IMR-90 (cell line): ENCODE results near the gene MAML3. TPM values are rescaled to one million over a fixed set of nuclear protein-coding genes. Genes with fewer than 3 reads are reported as not detected.

Source experiments
- ATAC-seq: fragments of 200-7000 bp; cut with Tn5 transposase; 2 replicates; pipeline ENCODE4 v1.9.1; 2020; ENCODE audit warnings: low read depth, mild to moderate bottlenecking, moderate library complexity
- BruUV-seq: library from RNA; stranded (reverse); fragments of 400-500 nt; replicated peaks from 2 replicates; lab custom pipeline; 2021; lab: Mats Ljungman, UMichigan
- CTCF ChIA-PET: fragments of 300-600 bp; formaldehyde crosslinking; extraction: SDS; loops from one replicate; lab custom pipeline; 2021; ENCODE audit warnings: antibody characterized with exemption; lab: Yijun Ruan, JAX
- POLR2A ChIA-PET: fragments of 300-600 bp; sonication (Branson Sonifier 250); formaldehyde crosslinking; loops from one replicate; lab custom pipeline; 2022; ENCODE audit warnings: antibody characterized with exemption; ENCODE audit not compliant: unreplicated experiment; lab: Charles Lee
- DNase-seq: peaks from one replicate; pipeline ENCODE4 v3.0.0; 2013
- H2AFZ ChIP-seq: replicated peaks from 2 replicates; pipeline ENCODE3; 2013; ENCODE audit warnings: low read length, mild to moderate bottlenecking; ENCODE audit not compliant: poor library complexity
- H2AK5ac ChIP-seq: 2 replicates; pipeline ENCODE4 v1.6.1; 2013; ENCODE audit warnings: low read depth, low read length, inconsistent platforms
- H2AK9ac ChIP-seq: replicated peaks from 2 replicates; pipeline ENCODE3; 2013; ENCODE audit warnings: mild to moderate bottlenecking, low read depth, low read length, moderate library complexity; ENCODE audit not compliant: poor library complexity
- H2BK120ac ChIP-seq: 2 replicates; pipeline ENCODE4 v1.6.1; 2013; ENCODE audit warnings: low read depth, low read length, inconsistent platforms
- H2BK15ac ChIP-seq: 3 replicates; pipeline ENCODE4 v1.6.1; 2013; ENCODE audit warnings: low read depth, low read length, inconsistent platforms
- H2BK20ac ChIP-seq: 2 replicates; pipeline ENCODE4 v1.6.1; 2013; ENCODE audit warnings: low read depth, mild to moderate bottlenecking, inconsistent platforms, low read length, moderate library complexity
- H2BK5ac ChIP-seq: 2 replicates; pipeline ENCODE4 v1.6.1; 2013; ENCODE audit warnings: mild to moderate bottlenecking, low read depth, low read length, inconsistent platforms; ENCODE audit not compliant: poor library complexity, severe bottlenecking
- H3K14ac ChIP-seq: replicated peaks from 2 replicates; pipeline ENCODE4 v1.6.1; 2013; ENCODE audit warnings: low read depth, low read length, inconsistent platforms
- H3K18ac ChIP-seq: 2 replicates; pipeline ENCODE4 v1.6.1; 2013; ENCODE audit warnings: low read depth, low read length, control low read depth
- H3K23ac ChIP-seq: 2 replicates; pipeline ENCODE4 v1.6.1; 2013; ENCODE audit warnings: low read depth, low read length, inconsistent platforms
- H3K27ac ChIP-seq: 2 replicates; pipeline ENCODE4 v1.5.1; 2013; ENCODE audit warnings: mild to moderate bottlenecking, control low read depth, low read length; ENCODE audit not compliant: insufficient read depth
- H3K27me3 ChIP-seq: 2 replicates; pipeline ENCODE4 v1.6.1; 2013; ENCODE audit warnings: low read length; ENCODE audit not compliant: control insufficient read depth, insufficient read depth
- H3K36me3 ChIP-seq: 2 replicates; pipeline ENCODE4 v1.6.1; 2013; ENCODE audit warnings: low read length, mixed read lengths; ENCODE audit not compliant: control insufficient read depth, insufficient read depth
- H3K4ac ChIP-seq: 2 replicates; pipeline ENCODE4 v1.6.1; 2013; ENCODE audit warnings: low read depth, low read length, inconsistent platforms
- H3K4me1 ChIP-seq: 2 replicates; pipeline ENCODE4 v1.6.1; 2013; ENCODE audit warnings: low read length, mixed read lengths; ENCODE audit not compliant: control insufficient read depth, insufficient read depth
- H3K4me2 ChIP-seq: 2 replicates; pipeline ENCODE4 v1.6.1; 2013; ENCODE audit warnings: low read depth, mild to moderate bottlenecking, control low read depth, low read length, moderate library complexity
- H3K4me3 ChIP-seq: 2 replicates; pipeline ENCODE4 v1.5.1; 2013; ENCODE audit warnings: low read depth, mild to moderate bottlenecking, control low read depth, low read length, moderate library complexity; ENCODE audit not compliant: insufficient read depth
- H3K56ac ChIP-seq: 2 replicates; pipeline ENCODE4 v1.6.1; 2013; ENCODE audit warnings: low read length, inconsistent platforms; ENCODE audit not compliant: insufficient read depth; ENCODE audit errors: extremely low read depth
- H3K79me1 ChIP-seq, 2 experiments: 2 replicates each; pipeline ENCODE4 v1.6.1; 2013; ENCODE audit warnings: low read length in 2 of 2, inconsistent platforms in 1 of 2, low read depth in 1 of 2
- H3K9ac ChIP-seq: 2 replicates; pipeline ENCODE4 v1.6.1; 2013; ENCODE audit warnings: low read depth, low read length, control low read depth
- H3K9me1 ChIP-seq: 2 replicates; pipeline ENCODE4 v1.6.1; 2013; ENCODE audit warnings: low read length, inconsistent platforms; ENCODE audit not compliant: insufficient read depth
- H3K9me3 ChIP-seq: 2 replicates; pipeline ENCODE4 v1.6.1; 2013; ENCODE audit warnings: low read length; ENCODE audit not compliant: control insufficient read depth, insufficient read depth
- H4K20me1 ChIP-seq: 2 replicates; pipeline ENCODE4 v1.6.1; 2013; ENCODE audit warnings: low read length, inconsistent platforms; ENCODE audit not compliant: insufficient read depth
- H4K5ac ChIP-seq: 2 replicates; pipeline ENCODE4 v1.6.1; 2013; ENCODE audit warnings: mild to moderate bottlenecking, low read depth, low read length, control low read depth
- H4K8ac ChIP-seq, 2 experiments: 2 replicates each; pipeline ENCODE4 v1.6.1; 2013; ENCODE audit warnings: low read depth in 2 of 2, low read length in 2 of 2, control low read depth in 1 of 2, inconsistent platforms in 1 of 2
- H4K91ac ChIP-seq: 2 replicates; pipeline ENCODE4 v1.6.1; 2013; ENCODE audit warnings: low read depth, low read length, inconsistent platforms; ENCODE audit not compliant: insufficient read depth
- BHLHE40 ChIP-seq: fragments of 150-350 bp; IDR thresholded peaks from 2 replicates; pipeline ENCODE4 v1.6.1; 2016; ENCODE audit warnings: mild to moderate bottlenecking, low read depth, low read length
- CEBPB ChIP-seq: IDR thresholded peaks from 2 replicates; pipeline ENCODE4 v1.6.1; 2012; ENCODE audit warnings: low read depth, low read length, improper control_type of control experiment
- CHD1 ChIP-seq: IDR thresholded peaks from 2 replicates; pipeline ENCODE4 v1.6.1; 2012; ENCODE audit warnings: low read depth, low read length, improper control_type of control experiment
- CTCF ChIP-seq: conservative IDR thresholded peaks from 2 replicates; pipeline ENCODE4 v1.5.1; 2012; ENCODE audit warnings: mild to moderate bottlenecking, low read depth, low read length, improper control_type of control experiment
- FOS ChIP-seq: fragments of 150-350 bp; IDR thresholded peaks from 2 replicates; pipeline ENCODE4 v1.6.1; 2016; ENCODE audit warnings: low read depth, low read length
- MAZ ChIP-seq: IDR thresholded peaks from 2 replicates; pipeline ENCODE4 v1.6.1; 2012; ENCODE audit warnings: low read depth, mild to moderate bottlenecking, low read length, improper control_type of control experiment, moderate library complexity, borderline replicate concordance
- MXI1 ChIP-seq: IDR thresholded peaks from 2 replicates; pipeline ENCODE4 v1.6.1; 2012; ENCODE audit warnings: low read depth, mild to moderate bottlenecking, low read length, moderate library complexity, borderline replicate concordance
- NFE2L2 ChIP-seq: fragments of 150-350 bp; IDR thresholded peaks from 2 replicates; pipeline ENCODE4 v1.6.1; 2016; ENCODE audit warnings: low read depth, mild to moderate bottlenecking, low read length
- POLR2A ChIP-seq: IDR thresholded peaks from 2 replicates; pipeline ENCODE4 v1.6.1; 2012; ENCODE audit warnings: mild to moderate bottlenecking, low read depth, low read length
- RAD21 ChIP-seq: IDR thresholded peaks from 2 replicates; pipeline ENCODE4 v1.6.1; 2012; ENCODE audit warnings: low read length, improper control_type of control experiment
- RCOR1 ChIP-seq: IDR thresholded peaks from 2 replicates; pipeline ENCODE4 v1.6.1; 2012; ENCODE audit warnings: mild to moderate bottlenecking, low read length, improper control_type of control experiment; ENCODE audit not compliant: insufficient replicate concordance
- RFX5 ChIP-seq: IDR thresholded peaks from 2 replicates; pipeline ENCODE4 v1.8.0; 2012; ENCODE audit warnings: low read depth, mild to moderate bottlenecking, low read length, moderate library complexity
- SMC3 ChIP-seq: fragments of 150-350 bp; IDR thresholded peaks from 2 replicates; pipeline ENCODE4 v1.6.1; 2016; ENCODE audit warnings: low read depth, mild to moderate bottlenecking, antibody characterized with exemption, low read length, moderate library complexity
- WGBS, 2 experiments: methylation state at CpG; one replicate each; pipeline versions ENCODE4 v1.1.5 to v1.1.7; 2013; ENCODE audit warnings: missing lambda C conversion rate in 2 of 2; ENCODE audit not compliant: insufficient read length in 1 of 2; ENCODE audit errors: extremely low coverage in 2 of 2; 5-methylcytosine and 5-hydroxymethylcytosine counted together
- dilution Hi-C: fragments of 300-500 bp; cut with HindIII; formaldehyde crosslinking; loops from one replicate; pipeline ENCODE4 v1.14.3; 2018; ENCODE audit warnings: low sequenced_read_pairs; ENCODE audit not compliant: unreplicated experiment
- in situ Hi-C: fragments of 300-500 bp; cut with MboI; formaldehyde crosslinking; loops from 3 replicates; pipeline ENCODE4 v1.14.3; 2019; ENCODE audit warnings: low sequenced_read_pairs, inconsistent platforms, mixed read lengths
- intact Hi-C: fragments of 100-400 bp; cut with micrococcal nuclease; formaldehyde crosslinking; loops from 2 replicates; pipeline ENCODE4 v1.10.0; 2022
- polyA plus RNA-seq, 3 experiments: library from polyadenylated mRNA; depleted of rRNA; stranded (reverse); fragments of >200 nt; gene quantifications; 2 replicates each; pipeline ENCODE4 v1.2.3, GENCODE V29; 2012; ENCODE audit warnings: low replicate concordance in 1 of 3
- total RNA-seq: library from RNA; depleted of rRNA; stranded (reverse); fragments of >200 nt; gene quantifications from 2 replicates; pipeline ENCODE4 v1.2.3, GENCODE V29; 2012
- TF ChIP-seq, protein P1 (sequence below): fragments of 150-350 bp; IDR thresholded peaks from 2 replicates; pipeline ENCODE4 v1.6.1; 2017; ENCODE audit warnings: mild to moderate bottlenecking, antibody characterized with exemption, low read length, low read depth
- TF ChIP-seq, protein P2 (sequence below): fragments of 150-350 bp; IDR thresholded peaks from 2 replicates; pipeline ENCODE4 v1.6.1; 2016; ENCODE audit warnings: low read depth, mild to moderate bottlenecking, low read length, moderate library complexity, borderline replicate concordance

MAML3 gene
- total and polyA plus RNA-seq, 2 of the 4 experiments (the other 2 are of a cell fraction): 0.90 to 1.7 TPM

- no peak overlapping the region for H3K18ac ChIP-seq
- 0 out of 3 replicates have a peak overlapping the region, but pooled peaks have one; percentile 27 for H2BK15ac ChIP-seq
- peaks cover 0 to 35% of the 10 kb centered on the region in 2 experiments; a peak in 3 of 4 replicates for H3K79me1 ChIP-seq
- H4K20me1 ChIP-seq: no peaks in the 10 kb centered on the region
- peak overlapping the region; percentile 25; the same call in 1 of the 2 replicates for H3K14ac ChIP-seq
- ATAC-seq (no peak), DNase-seq (no peak)
- BruUV-seq: no TSS peak
- H3K4me1 ChIP-seq: peaks cover 18% of the 10 kb centered on the region
- H3K23ac ChIP-seq: no peak overlapping the region
- 0 out of 2 replicates have a peak overlapping the region, but pooled peaks have one; percentile 10 for H2BK120ac ChIP-seq
- H2AK5ac ChIP-seq: peak overlapping the region; percentile 38; the same call in 1 of the 2 replicates
- no peak overlapping the region for H2AK9ac ChIP-seq
- H3K27me3 ChIP-seq: no peaks in the 10 kb centered on the region
- no peak overlapping the region for H3K4me3 ChIP-seq
- H3K36me3 ChIP-seq: no peaks in the 10 kb centered on the region
- no peaks in the 10 kb centered on the region for H3K9me3 ChIP-seq
- in situ Hi-C loops (no loop called here), intact Hi-C loops (loop anchor here (5.0 kb wide), 1 partner anchor 34 kb away; no protein-coding TSS in a partner anchor), dilution Hi-C loops (no loop called here)
- H4K8ac ChIP-seq: no peak overlapping the region
- no peak overlapping the region for H3K56ac ChIP-seq
- H3K9me1 ChIP-seq: peaks cover 11% of the 10 kb centered on the region; the same call in 1 of the 2 replicates
- H3K4me2 ChIP-seq: no peak overlapping the region
- no peak overlapping the region for H3K27ac ChIP-seq
- H4K5ac ChIP-seq: no peak overlapping the region
- POLR2A ChIA-PET: no interaction called here
- H3K9ac ChIP-seq: no peak overlapping the region
- CTCF ChIA-PET: no interaction called here
- 0 out of 2 replicates have a peak overlapping the region, but pooled peaks have one; percentile 36 for H3K4ac ChIP-seq
- WGBS, 2 experiments: 100% methylated on average over 2 of the region's 5 CpGs; no CpG with 5 or more reads in 1 of the 2 experiments
- no peak overlapping the region for H2AFZ ChIP-seq
- H2BK20ac ChIP-seq: peak overlapping the region; percentile 20; the same call in 1 of the 2 replicates
- H2BK5ac ChIP-seq: no peak overlapping the region
- peak overlapping the region; percentile 13; the same call in 1 of the 2 replicates for H4K91ac ChIP-seq
- TF ChIP-seq POLR2A (no peak), CTCF (no peak), MAZ (no peak), CHD1 (no peak), SMC3 (no peak), BHLHE40 (no peak), RAD21 (no peak), FOS (no peak), NFE2L2 (no peak), RCOR1 (no peak), MXI1 (no peak), RFX5 (no peak), CEBPB (no peak)
- TF ChIP-seq, protein P1, sequence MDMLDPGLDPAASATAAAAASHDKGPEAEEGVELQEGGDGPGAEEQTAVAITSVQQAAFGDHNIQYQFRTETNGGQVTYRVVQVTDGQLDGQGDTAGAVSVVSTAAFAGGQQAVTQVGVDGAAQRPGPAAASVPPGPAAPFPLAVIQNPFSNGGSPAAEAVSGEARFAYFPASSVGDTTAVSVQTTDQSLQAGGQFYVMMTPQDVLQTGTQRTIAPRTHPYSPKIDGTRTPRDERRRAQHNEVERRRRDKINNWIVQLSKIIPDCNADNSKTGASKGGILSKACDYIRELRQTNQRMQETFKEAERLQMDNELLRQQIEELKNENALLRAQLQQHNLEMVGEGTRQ: no peak
- TF ChIP-seq, protein P2, sequence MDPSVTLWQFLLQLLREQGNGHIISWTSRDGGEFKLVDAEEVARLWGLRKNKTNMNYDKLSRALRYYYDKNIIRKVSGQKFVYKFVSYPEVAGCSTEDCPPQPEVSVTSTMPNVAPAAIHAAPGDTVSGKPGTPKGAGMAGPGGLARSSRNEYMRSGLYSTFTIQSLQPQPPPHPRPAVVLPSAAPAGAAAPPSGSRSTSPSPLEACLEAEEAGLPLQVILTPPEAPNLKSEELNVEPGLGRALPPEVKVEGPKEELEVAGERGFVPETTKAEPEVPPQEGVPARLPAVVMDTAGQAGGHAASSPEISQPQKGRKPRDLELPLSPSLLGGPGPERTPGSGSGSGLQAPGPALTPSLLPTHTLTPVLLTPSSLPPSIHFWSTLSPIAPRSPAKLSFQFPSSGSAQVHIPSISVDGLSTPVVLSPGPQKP: no peak
These were observed 22.2 kb downstream of the MAML3 start for GRCh38 chr4:140131675-140132229.
